DMS 273 (cell line): Measurements from ENCODE around the gene AGBL1.
A peak's percentile ranks its signal among the peaks of the same experiment; 100 is the strongest.

Experiments used
- DNase-seq: peaks from one replicate; lab custom pipeline; 2025; ENCODE audit not compliant: unreplicated experiment; lab: John Stamatoyannopoulos, UW

AGBL1 gene

DNA sequence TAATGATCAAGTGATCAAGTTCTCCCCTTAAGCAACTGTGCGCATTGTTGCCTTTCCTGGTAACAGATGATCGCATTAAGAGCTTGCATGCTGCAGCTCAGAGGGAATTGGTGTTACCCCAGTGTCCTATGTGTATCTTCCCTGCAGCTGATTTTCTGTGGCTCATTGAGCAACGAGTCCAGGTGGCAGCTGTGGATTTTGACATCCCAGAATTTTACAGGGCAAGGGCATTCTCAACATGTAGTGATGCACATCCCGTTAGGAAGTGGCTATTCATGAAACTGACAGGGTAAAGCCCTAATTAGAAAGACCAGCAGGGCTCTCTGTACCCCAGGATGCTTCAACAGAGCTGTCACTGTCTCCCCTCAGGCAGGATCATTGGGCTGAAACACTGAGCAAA, 232.8 kb downstream of the AGBL1 start:
- no peak for DNase-seq

DNA sequence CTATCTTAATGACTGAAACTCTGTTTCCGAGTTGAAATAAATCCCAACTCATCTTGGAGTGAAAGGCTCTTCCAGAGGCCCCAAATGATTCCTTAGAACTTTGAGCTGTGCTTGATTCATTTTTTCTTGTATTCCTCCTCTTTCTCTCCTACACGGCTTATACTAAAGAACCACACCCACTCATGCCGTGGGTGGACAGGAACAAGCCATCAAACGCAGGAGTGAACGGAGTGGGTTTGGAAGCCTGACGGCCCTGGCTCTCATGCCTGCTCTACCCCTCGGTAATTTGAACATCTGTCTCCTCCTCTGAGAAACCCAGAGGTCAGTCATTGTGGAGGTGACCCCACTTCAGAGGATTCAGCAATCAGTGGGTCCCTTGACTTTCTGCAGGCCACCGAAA, 236.5 kb downstream of the AGBL1 start:
- no peak for DNase-seq

DNA sequence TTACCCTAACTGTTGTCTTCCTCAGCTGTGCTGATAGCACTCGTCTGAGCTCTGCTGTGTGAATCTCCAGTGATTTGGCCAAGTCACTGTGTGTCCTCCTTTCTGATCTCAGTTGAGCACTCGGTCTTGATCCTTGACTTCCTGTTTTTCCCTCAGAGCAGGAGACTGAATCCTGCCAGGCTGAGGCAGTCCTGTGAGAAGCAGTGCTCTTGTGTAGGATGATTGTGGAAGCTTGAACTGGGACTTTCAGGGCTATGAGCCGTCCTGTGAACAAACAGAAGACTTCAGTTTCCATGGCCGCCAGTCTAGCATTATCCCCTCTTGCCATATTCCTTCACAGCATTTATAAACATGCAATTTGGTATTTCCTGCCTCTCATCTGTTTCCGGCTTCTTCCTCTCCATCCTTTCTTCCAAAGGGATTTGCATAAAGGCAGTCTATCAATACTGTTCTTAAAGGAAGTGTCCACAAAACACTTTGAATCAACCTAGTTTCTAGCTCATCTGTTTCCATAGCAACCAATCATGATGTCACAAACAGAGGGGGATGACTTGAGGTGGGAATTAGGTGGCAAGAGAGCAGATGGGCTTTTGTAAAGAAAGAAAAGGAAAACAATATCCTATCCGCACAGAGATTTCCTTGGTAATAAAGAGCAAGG, 237.2 kb downstream of the AGBL1 start:
- DNase-seq: peak; percentile 17

DNA sequence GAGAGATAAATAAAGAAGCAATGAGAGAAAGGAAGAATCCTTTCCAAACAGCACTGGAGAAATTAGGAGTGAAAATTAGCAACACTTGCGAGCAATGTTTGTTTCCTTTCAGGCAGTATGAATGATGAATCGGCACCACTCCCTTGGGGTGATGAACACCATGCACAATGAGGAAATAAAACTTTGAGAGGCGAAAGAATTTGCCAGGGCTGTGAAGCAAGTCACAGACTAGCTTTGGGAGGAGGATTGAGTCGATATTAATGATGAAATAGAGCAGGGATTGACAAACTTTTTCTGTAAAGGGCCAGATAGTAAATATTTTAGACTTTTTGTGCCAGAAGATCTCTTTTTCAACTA, 237.7 kb downstream of the AGBL1 start:
- DNase-seq: no peak

DNA sequence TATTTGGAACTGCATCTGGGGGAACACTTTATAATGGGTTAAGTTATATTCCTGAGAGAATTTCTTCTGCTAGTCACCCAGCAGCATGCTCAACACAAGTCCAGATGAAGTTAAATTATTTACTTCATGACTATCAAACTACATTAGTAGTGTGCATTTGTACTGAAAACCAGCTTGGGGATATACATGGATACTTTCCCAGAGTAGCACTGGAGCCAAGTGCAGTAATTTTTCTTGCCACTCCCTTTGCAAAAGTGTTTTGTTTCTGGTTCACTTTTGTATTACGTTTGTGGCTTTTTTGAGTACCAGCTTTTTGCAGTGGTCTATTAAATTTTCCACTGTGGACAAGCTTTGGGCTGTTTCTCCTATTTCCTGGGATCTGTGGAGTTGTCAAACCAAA, 243.0 kb downstream of the AGBL1 start:
- DNase-seq: no peak

DNA sequence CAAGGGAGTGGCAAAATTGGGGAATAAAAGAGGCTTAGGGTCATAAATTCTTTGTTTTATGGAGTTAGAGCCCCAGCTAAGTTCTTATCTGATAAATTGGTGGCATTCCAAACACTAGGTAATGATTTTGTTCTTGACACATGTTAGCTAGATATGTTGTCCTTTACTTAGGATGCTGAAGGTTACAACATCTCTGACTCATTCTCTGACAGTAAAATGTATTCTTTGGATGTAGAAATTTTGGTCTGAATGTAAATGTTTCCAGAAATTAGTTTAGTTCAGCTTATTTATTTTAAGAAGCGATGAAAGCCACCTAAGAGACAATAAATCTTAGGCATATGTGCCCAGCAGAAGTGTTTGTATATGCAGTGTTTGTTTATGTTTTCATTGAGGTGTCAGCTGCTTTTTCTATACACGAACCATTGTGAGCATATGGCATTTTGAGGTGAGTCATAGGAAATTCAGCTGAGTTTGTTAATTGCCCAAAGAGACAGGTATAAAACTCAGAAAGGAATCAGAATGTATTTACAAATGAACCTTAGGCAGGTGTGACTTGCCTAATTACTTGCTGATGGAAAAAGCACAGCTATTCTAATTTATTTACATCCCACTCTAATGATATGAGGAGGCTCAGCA, 247.7 kb downstream of the AGBL1 start:
- peak; percentile 24 for DNase-seq

DNA sequence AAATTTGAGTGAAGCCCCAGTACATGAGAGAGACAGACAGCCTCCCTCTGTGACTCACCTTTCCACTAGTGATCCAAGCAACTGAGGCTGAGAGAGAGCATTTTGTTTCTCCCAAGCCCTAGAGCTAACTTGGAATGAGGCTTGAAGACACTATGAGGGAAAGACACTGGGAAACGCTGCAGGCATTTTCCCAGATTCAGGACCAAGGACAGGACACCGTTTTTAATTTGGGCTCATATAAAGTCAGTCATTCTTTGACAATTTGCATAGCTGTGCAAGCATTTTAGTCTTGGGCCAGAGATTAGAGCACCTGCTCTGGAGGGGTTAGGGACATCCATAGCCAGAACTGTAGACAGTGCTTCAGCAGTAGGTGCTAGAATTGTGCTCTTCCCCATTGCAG, 249.0 kb downstream of the AGBL1 start:
- no peak for DNase-seq

DNA sequence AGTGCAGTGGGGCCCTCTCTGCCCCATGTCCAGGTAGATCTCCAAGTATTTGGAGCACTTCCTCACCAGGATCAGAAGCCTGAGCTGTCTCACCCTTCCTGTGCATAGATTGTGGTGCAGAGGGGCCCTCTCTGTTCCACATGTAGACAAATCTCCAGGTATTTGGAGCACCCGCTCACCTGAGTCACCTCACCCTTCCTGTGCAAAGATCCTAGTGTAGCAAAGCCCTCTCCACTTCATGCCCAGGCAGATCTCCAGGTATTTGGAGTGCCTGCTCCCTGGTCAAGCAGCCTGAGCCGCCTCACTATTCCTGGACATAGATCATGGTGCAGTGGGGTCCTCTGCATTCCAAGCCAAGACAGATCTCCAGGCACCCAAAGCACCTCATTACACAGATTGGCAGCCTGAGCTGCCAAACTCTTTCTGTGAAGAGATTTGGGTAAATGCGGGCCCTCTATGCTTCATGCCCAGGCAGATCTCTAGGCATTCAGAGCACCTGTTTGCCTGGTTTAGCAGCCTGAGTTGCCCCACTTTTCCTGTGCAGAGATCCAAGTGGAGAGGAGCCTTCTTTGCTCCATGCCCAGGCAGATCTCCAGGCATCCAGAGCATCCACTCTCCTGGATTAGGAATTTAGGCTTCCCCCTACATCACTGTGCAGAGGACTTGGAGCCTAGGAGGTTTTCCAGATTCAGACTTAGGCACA, 249.8 kb downstream of the AGBL1 start:
- DNase-seq: no peak

DNA sequence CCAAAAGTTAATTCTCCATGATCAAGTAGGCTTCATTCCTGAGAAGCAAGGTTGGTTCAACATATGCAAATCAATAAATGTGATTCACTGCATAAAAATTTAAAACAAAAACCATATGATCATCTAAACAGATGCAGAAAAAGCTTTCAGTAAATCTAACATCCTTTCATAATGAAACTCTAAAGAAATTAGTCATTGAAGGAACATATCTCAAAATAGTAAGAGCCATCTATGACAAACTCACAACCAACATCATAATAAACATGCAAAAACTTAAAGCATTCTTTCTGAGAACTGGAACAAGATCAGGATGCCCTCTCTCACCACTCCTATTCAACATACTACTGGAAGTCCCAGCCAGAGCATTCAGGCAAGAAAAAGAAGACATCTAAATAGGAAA, 254.1 kb downstream of the AGBL1 start:
- no peak for DNase-seq

DNA sequence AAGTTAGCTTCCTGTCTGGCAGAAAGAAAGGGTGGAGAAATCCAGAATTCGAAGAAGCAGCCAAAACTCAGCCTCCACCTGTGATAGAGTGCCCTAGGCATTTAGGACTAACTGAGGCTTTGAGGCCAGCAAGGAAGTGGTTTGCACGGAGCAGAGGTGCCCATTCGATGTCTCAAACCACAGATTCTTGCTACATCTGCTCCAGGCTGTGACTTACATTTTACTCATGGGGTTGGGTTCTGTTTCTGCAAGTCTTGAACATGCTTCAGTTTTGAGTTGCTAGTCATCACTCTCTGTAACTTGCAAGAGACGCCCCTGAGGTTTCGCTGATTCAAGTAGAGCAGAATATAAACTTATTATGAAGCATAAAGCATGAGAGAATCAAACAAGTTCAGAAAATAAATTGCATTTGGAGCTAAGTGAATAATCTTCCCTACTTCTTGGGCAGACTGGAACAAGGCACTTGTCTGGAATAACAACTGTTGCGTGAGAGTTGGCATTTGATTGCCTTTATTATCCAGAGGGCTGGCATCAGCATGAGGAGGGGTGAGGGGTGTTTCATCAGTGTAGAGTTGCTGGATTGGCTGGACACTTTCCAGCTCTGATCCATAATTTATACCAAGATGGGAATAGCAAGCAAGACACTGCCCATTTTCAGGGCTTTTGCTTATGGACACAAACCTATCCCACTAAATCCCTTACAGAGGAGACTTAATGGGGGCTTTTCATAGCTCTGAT, 256.5 kb downstream of the AGBL1 start:
- DNase-seq: no peak

DNA sequence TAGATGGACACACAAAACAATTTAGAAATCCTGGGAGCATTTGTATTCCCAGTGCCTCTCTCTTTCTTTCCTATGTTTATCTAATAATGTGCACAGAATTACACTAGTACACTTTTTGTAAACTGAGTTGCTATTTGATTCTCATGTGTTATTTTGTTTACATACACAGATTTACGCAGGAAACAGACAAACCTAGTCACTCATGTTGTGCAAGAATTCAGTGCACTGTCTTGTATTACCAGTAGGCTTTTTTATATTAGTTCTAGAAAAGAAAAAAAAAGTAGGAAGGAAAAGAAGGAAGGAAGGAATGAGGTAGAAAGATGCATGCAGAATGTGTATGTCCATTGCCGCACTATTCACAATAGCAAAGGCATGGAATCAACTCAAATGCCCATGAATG, 257.4 kb downstream of the AGBL1 start:
- no peak for DNase-seq

DNA sequence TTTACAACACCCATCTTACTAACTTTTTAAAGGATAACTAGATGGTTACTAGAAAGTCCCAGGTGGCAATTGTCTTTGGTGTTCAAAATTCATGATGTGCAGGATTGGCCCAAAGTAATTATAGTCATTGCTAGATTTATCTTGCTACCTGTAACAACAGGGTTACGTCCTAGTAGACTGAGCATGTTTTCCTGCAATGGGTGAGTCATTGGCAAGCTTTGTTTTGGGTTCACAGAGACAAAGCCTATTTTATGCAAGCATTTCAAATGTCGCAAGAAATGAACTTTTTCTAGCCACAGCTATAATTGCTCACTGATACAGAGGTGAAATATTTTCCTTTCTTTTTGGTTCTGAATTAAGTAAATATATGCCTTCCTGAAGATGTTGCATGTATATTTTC, 267.6 kb downstream of the AGBL1 start:
- DNase-seq: no peak

DNA sequence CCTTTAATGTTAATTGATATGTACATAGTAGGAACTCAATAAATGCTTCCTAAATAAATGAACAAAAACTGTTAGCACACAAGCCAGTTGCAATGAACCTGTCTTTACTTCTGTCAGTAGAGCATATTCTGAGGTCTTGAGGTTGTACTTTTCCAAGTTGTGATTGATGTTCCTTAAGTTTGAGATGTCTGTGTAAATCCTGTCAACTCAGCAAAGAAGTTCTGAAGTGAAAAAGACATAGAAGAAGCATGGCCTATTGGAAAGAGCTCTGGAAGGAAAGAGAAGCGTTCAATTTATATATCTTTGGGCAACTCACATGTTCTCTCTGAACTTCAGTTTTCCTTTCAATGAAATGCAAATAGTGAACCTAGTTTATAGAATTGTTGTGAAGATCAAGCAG, 269.9 kb downstream of the AGBL1 start:
- DNase-seq: no peak

DNA sequence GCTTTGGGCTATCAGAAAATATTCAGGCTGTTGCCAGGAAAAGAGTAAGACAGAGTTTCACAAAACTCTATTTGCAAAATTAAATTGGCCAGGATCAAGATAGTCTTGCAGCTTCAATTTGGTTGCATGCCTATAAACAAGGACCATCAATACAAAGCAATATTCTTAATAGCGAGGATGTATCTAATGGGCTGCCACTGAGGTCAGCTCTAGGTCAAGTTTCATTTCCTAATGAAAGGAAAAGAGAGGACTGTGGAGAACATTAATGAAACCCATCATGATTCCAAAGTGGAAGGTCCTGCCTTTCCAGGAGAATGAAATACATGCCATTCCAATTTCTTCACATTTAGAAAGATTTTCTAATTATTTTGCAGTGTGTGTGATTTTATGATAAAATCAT, 273.5 kb downstream of the AGBL1 start:
- DNase-seq: no peak

DNA sequence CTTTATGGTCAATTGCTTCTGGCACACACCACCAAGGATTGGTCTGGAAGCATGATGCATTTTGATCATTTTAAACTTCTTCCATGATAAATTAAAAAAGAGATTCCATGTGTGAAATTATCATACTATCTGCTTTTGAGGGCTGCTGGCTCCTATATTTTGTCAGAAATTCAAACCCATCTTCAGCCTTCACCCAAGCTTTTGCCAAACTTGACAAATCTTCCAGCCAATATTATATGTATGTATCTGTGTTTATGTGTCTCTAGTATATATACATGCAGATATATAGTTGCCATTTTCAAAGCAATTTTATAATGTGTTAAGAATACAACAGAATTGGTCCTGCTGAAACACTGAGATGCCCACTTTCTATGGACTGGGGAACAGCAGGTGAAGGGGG, 275.7 kb downstream of the AGBL1 start:
- no peak for DNase-seq

DNA sequence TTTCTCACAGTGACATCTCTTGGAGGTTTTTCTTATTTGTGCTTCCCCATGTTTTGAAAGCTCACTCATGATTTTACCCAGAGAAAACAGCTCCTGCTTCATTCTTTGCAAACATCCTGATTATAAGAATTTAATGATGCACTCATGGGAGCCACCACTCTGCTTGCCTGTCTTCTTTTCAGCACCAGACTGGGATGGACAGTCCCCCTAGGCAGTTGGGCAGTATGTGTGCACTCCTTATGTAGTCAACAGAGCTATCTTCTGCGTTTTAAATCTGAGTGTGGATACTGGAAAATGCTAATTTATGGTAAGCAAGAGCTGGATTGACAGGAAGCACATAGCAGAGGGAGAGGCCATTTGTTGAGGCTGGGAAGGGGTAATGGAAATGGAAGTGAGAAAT, 276.1 kb downstream of the AGBL1 start:
- no peak for DNase-seq

DNA sequence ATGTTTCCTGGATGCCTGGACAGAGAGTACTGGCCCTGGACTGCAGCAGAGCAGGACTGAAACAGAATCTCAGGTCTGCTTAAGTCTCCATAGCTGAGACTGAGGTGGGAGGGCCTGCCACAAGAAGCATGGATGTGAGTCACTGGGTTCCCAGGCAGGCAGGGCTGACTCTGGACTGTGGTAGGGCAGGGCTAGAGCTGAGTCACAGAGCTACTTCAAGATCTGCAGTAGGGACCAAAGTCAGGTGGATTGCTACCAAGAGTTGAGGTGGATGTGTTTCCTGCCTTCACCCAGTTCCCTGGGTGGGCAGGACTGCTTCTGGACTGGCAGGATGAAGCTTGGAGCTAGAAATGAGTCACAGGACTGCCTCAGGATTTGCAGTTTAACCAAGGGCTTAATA, 282.9 kb downstream of the AGBL1 start:
- no peak for DNase-seq

DNA sequence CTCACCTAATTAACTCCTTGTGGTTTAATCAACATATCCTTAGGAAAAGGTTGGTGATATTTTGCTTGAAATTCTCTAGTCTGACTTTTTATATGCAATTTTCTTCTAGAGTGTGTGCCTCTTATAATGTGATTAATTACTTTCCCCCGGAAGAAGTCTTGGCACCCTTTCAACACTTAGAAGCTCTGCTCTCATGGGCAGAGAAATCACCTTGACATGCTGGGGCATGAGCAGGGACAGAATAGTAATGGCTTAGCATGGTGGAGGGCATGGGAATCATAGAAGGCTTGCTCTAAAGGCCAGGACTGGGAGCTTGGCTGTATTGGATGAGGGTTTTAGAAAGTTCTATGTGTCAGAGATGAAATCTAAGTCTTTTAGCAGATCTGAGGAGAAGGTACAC, 293.5 kb downstream of the AGBL1 start:
- peak; percentile 36 for DNase-seq

DNA sequence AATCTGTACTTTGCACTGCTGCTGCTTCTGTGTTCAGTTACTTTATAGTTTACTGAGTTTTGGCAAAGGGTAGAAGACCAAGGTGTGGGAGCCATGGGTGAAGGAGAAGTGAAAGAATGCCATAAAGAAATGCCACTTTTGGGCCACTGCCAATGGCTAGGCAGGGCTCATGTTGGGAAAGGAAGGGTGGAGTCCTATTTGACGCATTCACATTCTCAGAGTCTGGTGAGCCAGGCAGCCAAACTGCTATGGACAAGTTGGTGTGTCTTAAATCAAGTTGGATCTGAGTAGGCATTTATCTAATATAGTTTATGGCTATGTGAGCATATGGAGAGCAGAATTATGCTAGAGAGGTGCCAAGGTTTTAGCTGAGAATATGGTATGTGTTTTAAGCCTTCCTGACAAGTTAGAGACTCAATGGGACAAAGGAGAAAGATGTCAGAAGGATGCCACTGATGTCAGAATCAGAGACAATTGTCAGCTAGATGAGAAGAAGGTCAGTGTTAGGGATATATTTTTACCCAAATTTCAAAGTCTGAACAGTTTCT, 296.1 kb downstream of the AGBL1 start:
- no peak for DNase-seq

DNA sequence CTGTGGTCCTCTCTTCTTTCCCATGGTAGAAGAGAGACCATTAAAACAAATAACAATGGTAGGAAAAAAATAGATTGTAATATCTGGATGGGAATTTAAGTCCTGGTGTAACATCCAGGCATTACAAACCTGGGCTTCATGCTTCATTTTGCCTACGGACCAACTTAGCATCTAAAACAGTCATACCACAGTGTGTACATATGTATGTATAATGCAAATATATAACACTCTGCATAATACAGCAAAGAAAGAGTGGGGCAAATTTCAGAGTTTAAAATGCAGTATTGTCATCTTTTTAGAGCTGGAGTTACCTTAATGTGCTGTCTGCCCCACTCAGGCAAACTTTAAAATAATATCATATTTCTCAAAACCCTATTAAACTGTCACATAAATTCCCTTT, 298.2 kb downstream of the AGBL1 start:
- DNase-seq: no peak

DNA sequence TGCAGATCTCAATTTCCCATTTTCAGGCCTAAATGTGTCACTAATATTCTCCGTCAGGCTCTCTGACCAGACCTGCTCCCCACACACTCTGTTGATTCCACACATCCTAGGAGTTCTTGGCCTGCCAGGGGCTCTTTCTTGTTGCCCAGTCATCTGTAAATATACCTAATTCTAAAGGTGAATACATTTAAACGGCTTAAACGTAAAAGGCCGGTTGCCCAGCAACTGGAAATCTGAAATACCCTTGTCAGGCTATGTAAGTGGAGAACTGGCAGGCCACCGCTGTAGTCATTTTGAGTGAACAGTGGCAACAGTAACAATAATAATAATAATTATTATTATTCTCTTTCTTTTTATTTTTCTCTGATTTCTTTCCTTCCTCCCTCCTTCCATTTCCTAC, 302.7 kb downstream of the AGBL1 start:
- DNase-seq: peak; percentile 1

DNA sequence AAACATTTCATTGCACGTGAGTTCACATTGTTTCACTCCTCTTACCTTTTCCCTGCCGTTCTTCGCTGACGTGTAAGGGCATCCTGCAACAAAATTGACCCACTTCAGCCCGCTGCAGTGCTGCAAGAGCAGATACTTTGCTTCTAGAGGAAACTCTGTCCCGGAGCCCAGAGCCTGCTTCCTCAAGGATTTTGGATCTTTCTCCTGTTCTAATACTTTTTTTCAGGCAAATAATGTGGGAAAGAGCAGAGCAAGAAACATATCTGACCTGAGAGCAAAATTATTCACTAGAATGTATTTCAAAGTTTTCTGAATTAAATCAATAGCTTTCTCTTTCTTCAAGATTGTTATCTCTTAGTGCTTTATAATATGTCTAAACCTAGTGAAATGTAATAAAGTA, 303.9 kb downstream of the AGBL1 start:
- no peak for DNase-seq
